Measurements from ENCODE around the gene TPD52L1.

Gene TPD52L1

GRCh38 chr6:125215252-125215819 lies 61.8 kb downstream of the TPD52L1 start:
- DNase-seq: no peak

DNA sequence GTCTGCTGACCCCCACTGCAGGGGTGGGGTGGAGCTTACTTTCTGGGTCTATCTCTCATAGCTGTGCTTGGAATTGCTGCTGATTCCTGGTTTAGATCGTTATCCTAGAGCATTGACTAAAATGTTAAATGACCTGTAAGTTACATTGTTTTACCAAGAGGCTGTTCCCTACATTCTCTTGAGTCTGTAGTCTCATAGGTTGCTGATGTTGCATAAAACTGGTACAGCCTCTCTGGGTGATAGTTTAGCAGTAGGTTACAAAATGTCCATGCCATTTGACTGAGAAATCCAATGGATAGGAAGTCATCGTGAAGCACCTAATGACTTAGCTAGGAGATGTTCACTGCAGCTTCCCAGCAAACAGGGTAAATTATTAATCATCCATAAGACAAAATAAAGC lies 62.4 kb downstream of the TPD52L1 start:
- DNase-seq: no peak

DNA sequence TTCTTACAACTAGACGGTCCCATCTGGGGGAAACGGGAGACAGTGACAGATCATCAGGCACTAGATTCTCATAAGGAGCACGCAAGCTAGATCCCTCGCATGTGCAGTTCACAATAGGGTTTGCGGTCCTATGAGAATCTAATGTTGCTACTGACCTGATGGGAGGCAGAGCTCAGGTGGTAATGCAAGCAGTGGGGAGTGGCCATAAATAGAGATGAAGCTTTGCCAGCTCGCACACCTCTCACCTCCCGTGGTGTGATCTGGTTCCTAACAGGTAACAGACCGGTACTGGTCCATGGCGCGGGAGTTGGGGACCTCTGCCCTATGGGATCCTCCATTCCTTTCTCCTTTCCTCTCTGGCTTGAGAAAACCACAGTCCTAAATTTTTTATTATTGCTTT lies 63.8 kb downstream of the TPD52L1 start:
- no peak for DNase-seq

GRCh38 chr6:125217992-125218391 lies 64.4 kb downstream of the TPD52L1 start:
- DNase-seq: no peak

GRCh38 chr6:125219361-125219895 lies 65.9 kb downstream of the TPD52L1 start:
- no peak for DNase-seq

GRCh38 chr6:125220712-125221111 lies 67.1 kb downstream of the TPD52L1 start:
- no peak for DNase-seq

- no peak for DNase-seq
These were observed 69.2 kb downstream of the TPD52L1 start for GRCh38 chr6:125222531-125223455.

- DNase-seq: no peak
These were observed 70.8 kb downstream of the TPD52L1 start for GRCh38 chr6:125224231-125224861.

DNA sequence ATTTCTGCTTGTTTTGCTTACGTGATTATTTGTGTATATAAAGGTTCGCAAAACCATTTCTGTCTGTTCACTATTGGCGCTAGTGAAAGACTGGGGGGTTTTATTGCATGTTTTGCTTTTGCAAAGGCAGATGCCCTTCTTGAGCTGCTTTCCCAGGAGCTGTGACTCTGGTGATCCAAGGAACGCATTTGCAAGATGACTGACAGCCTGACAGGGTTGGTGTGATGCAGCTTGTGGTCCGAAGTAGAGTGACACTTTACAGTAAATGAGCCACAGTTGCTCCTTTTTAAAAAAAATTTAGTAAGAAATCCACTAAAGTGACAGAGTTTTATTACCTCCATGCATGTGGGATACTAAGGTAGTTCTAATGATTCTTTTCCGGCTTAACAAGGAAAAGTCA lies 73.7 kb downstream of the TPD52L1 start:
- DNase-seq: no peak

GRCh38 chr6:125228981-125229479 lies 75.5 kb downstream of the TPD52L1 start:
- DNase-seq: no peak

- DNase-seq: no peak
These were observed 77.1 kb downstream of the TPD52L1 start for GRCh38 chr6:125230674-125231073.

DNA sequence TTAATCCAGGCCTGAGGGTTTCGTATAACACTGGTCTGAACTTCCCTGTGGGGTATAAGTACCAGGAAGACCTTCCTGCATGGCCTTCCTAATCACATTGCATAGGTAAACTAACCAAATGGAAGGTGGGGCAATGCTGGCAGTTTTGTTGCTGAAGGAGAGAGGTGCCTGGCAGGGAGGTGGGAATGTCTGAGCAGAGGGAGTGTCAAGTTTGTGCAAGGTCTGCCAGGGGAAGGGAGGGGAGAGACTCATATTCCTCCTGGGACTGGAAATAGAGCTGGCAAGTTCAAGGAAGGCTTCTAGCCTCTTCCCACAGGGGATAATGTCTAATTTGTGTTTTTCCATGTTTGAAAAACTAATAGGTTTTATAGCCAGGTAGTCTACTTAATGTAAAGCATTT lies 77.6 kb downstream of the TPD52L1 start:
- DNase-seq: no peak

DNA sequence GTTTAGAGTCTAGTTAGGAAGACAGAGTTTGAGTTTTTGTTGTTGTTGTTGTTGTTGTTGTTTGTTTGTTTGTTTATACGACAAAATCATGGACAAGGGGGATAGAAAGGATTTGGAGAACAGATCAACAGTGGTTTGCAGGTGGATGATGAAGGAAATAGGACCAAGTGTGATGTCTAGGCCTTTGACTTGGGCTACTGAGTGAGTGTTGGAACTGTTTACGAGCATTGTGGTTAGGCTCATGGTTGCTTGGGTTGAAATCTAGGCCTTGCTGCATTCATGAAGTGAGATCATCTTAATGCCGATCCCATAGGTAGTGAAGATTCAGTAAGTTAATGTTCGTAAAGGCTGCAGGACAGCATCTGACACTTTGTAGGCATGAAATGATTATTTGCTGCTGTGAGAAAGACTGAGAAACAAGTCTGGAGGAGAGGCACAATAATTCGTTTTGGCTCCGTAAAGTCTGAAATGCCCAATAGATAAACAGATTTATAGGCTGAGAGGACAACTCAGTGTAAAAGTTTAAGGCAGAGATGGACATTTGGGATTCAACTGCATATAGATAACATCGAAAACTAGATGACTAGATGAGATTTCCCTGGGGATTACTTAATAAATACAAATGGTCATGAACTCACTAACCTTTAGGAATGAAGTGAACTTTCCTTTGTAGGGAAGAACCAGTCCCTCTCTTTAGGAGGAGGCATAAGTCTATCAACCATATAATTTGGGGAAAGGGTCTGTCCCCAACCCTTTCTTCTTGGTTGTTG lies 78.2 kb downstream of the TPD52L1 start:
- DNase-seq: no peak

GRCh38 chr6:125232466-125232865 lies 78.9 kb downstream of the TPD52L1 start:
- no peak for DNase-seq

DNA sequence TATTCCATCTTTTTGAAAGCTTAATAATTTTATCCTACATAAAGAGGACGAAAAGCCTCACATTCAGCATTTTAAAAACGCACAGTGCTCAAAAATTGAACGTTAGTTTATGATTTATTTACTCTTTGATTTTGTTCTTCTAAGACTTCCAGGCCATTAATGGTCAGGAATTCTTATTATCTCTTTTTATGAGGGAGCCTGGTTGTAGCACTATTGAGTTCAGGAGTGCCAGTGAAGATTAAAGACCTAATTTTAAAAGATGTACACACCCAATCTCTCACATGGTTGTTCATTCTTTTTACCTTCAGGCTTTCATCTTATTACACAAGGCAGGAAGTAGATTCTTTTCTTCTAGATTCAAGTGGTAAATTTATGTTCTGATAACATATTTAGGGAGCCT lies 79.6 kb downstream of the TPD52L1 start:
- DNase-seq: no peak

GRCh38 chr6:125236536-125237327 lies 83.2 kb downstream of the TPD52L1 start:
- no peak for DNase-seq

GRCh38 chr6:125237764-125238163 lies 84.2 kb downstream of the TPD52L1 start:
- DNase-seq: no peak

- no peak for DNase-seq
These were observed 91.5 kb downstream of the TPD52L1 start for GRCh38 chr6:125245109-125245508.

DNA sequence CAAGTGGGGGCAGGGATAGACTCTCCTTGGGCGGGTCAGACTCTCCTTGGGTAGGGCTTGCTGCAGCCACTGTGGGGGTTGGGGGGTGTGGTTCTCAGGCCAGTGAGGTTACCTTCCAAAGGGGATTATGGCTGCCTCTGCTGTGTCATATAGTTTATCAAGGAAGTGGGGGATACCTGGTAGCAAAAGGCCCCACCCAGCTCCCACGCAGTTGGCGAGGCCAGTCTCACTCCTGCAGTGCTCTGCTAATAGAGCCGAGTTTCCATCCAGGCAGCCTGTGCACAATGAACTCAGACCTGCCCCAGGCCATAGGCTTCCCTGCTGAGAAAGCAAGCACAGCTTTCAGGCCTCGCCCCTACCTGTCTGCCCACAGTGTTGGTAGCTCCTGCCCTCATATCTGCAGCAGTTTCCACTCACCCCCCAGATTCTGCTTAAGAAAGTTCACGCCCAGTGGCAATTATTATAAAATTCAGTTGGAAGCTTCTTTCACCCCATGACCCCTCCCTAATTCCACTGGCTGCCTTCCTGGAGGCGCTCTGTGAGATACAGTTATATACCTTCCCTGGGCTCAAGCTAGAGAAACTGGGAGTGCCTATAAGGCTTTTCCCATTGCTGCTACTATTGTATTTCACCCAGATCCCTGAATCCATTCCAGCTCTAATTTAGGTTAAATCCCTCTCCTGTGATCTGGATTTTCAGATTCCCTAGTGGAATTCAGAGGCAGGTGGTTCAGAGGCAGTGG lies 92.1 kb downstream of the TPD52L1 start:
- DNase-seq: no peak

DNA sequence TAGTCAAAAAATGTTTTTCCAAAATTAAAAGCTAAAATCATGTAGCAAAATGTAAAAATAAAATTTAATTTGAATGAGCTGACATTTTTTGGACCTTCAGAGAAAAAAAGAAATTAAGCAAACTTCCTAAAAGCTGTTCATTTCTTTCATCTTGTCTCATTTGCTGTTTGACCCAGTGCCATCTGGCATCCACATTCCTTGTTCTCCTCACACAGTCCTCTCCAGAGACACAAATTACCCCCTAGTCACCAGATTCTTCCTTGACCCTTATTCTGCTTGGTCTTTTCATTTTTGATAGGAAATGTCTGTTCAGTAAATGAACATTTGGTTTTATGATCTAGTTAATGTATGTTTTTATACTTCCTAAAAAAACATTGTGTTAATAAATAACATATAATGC lies 93.0 kb downstream of the TPD52L1 start:
- DNase-seq: no peak

DNA sequence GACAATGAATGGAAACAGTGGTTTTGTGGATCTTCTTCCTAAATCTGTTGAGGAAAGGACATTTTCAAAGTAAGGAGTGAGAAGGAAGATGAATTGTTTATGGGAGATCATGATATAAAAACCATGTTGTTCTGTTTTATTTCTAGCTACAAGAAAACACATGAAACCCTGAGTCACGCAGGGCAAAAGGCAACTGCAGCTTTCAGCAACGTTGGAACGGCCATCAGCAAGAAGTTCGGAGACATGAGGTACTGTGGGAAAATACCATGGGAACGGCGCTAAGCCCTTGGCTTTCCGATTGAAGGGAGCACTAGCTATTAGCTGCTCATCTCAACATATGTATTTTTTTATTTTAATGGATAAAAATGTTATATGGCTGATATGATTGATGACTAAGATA lies 94.6 kb downstream of the TPD52L1 start:
- DNase-seq: no peak

Measured in stimulated activated naive CD4-positive, alpha-beta T cell treated with Interleukin-2 at 50 U/mL for 16 hours (primary cell).